DMS153 (cell line): Measurements from ENCODE around the gene HOXC6.
"Not testable (repeated sequence)": the region's sequence is repeated elsewhere in the genome, so short reads cannot be mapped to it uniquely, and the experiment has no call there.

Experiments
- DNase-seq: peaks from one replicate; lab custom pipeline; 2025; lab: John Stamatoyannopoulos, UW

The HOXC6 gene

DNA sequence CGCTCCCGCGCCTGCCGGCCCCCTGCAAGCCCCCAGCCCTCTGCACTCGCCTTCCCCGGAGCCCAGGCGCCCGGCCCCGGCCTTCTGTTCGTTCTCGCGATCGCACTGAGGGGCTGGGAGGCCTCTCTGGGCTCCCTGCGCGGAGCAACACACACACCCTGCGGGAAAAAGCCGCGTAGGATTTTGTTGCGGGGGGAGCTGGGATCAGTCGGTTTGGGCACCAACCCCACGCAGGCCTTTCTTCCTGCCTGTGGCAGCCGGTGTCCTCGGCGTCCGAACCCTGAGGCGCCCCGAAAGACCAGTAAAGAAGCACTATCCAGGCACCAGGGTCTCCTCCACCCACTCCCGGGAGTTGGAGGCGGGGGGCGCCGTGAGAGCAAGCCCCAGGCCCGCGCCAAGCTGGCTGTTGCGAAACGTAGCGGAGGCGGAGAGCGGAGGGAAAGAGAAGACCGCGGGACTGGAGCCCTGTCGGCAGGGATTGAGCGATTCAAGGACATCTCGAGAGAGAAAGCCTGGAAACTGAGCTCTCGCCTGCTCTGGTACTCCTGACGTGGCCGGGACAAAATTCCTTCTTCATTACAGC lies 2.7 kb downstream of the HOXC6 start:
- no peak for DNase-seq

- DNase-seq, result no peak
These were observed 3.2 kb downstream of the HOXC6 start for GRCh38 chr12:54031480-54031879.

- DNase-seq, result no peak
These were observed 3.9 kb downstream of the HOXC6 start for GRCh38 chr12:54032086-54032619.

DNA sequence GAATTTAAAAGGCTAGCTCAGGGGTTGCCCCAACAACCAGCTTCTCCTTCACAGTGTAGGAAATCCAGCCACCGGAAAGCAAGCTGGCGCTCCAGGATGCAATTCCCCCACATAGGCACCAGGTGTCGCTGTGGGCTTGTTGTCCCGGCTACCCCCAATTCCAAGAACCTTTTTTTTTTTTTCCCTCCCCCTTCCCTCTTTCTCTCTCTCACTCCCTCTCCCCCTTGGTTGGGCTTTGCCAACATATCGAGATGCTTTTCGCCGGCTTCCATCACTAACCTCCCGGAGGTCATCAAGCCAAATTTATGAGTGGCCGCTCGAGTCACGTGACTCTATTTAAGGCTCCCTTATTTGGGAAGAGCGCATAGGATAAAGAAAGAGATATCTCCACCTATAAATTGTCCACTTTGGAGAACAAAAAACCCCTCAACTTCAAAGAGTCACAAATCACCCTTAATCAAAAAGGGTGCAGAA lies 4.4 kb downstream of the HOXC6 start, which contains the start of gene HOXC5:
Gene HOXC5, plus strand, starts transcription at position 424 of the 474 bp plus-strand sequence. CDS start 73 bp downstream, outside the sequence.
- no peak for DNase-seq

- peak; percentile 55 for DNase-seq
These were observed 5.1 kb downstream of the HOXC6 start for GRCh38 chr12:54033106-54033979.

- DNase-seq, result no peak
These were observed 5.9 kb downstream of the HOXC6 start for GRCh38 chr12:54033980-54034784.

GRCh38 chr12:54034785-54035310 lies 6.6 kb downstream of the HOXC6 start:
- DNase-seq, result no peak

GRCh38 chr12:54035568-54036264 lies 7.5 kb downstream of the HOXC6 start:
- no peak for DNase-seq

DNA sequence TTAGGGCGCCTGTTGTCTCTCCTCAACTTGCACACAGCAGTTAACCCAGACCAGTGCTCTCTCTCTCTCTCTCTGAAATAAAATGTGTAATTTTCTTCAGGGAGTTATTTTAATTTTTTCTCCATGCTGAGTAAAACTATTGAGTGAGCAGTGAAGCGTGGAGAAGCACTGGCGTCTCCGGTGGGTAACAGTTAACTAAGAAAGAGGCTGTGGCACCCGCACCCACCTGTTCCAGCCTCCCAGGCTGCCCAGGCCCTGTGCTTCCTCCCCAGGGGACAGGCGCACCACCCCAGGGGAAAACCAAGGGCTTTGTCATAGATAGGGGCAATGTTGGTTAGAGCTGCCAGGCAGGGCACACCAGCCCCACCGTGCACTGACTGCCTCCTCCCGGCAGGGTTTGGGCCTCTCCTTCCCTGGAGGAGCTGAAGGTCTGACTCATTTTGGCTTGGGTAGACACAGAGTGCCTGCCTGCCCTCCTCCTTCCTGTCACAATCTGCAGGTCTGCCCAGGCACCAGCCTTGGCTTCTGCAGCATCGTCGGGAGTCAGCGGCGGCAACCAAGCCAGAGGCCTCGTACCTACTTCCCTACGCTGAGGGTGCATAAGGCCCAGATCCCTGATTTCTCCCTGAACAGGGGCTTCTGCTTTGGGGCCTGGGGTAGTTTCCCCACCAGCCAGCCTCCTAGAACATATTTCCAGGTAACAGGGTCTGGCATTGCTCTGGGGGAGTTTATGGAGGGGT lies 8.6 kb downstream of the HOXC6 start:
- DNase-seq, result no peak

DNA sequence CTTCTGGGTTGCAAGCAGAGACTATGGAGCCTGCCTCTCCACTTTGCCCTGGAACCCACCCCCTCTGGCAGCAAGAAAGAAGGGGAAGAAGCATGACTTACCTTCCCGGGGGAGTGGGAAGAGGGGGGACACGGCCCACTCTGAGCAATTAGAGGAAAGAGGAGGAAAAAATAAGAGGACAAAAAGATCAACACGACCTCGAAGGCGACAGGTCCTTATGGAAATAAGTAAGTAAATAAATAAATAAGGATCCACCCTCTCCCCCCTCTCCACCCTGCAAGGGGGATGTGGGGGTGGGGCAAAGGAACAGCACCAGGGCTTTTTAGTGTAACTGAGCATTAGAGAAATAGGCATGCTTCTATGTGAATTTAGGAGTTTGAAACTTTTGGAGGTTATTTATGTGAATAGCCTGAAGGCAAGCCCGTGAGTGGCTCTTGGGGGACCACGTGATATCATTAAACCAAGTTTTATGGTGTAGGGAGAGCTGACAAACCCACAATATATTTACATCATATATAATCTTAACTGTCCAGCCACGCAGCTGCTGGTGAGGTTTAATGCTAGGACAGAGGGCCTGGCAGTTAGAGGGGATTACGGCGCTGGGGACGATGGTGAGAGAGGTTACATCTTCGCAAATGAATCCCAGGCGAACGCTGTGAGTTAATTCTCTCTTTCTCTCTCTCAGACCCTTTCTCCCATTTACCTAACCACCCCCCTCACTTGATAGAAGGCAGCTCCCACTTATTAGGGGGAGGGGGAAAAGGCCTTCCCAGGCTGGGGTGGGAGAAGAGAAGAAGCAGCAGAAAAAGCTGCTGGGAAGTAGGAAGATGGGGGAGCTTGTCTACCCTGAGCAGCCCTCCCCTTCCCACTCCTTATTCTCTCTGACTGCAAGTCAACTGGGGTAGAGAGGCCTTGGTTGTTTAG lies 9.4 kb downstream of the HOXC6 start:
- no peak for DNase-seq

DNA sequence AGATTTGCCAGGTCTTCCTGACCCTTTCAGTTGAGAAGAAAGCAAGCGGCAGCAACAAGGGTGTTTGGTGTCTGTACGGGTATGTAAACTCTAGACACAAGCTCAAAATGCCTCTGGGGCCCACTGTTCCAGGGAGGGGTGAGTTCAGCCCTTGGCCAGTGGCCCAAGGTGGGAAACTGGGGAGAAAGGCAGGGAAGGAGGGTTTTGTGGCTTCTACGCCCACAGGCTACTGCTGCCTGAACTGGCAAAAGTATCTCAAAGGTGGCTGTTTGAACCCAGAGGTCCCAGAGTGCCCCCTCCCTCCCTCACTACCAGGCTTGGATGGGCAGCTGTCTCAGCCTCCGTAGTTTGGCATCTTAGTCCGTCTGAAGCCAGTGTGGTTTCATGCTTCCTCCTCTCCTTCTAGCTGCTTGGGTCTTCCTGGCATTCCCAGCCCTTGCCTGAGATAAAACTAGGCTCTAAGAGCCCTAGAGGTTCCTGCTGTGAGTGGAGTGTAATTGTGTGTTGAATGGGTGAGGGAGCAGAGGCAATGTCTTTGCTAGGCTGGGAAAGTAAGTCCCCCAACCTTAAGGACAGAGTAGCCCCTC lies 10.1 kb downstream of the HOXC6 start:
- DNase-seq, result no peak

DNA sequence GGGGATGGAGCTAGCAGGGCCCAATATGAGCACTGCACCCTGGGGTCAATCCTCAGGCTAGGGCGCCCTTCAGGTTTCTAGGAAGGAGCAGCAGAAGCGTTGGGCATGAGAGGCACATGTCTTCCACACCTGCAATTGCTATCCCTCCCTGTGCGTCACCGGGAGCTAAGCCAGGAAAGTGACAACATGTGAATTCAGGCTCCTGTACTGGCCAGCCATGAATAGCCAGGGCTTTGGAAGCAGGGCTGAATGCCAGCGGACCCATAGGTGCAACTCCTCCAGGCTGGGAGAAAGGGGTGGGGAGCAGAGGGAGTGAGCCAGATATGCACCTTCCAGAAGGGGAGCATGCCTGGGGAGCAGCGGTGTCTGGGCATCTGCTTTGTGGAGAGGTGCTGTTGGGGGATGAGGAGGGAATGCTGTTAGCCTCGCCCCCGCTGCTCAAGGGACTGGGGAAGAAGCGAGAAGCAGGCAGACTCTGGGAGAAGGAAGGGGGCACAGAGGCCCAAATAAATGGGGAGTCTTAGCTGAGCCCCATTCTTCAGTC lies 10.7 kb downstream of the HOXC6 start:
- no peak for DNase-seq

- DNase-seq, result no peak
These were observed 11.3 kb downstream of the HOXC6 start for GRCh38 chr12:54039417-54040147.

GRCh38 chr12:54040148-54040494 lies 11.9 kb downstream of the HOXC6 start:
- no peak for DNase-seq

GRCh38 chr12:54040648-54041047 lies 12.4 kb downstream of the HOXC6 start:
- no peak for DNase-seq

DNA sequence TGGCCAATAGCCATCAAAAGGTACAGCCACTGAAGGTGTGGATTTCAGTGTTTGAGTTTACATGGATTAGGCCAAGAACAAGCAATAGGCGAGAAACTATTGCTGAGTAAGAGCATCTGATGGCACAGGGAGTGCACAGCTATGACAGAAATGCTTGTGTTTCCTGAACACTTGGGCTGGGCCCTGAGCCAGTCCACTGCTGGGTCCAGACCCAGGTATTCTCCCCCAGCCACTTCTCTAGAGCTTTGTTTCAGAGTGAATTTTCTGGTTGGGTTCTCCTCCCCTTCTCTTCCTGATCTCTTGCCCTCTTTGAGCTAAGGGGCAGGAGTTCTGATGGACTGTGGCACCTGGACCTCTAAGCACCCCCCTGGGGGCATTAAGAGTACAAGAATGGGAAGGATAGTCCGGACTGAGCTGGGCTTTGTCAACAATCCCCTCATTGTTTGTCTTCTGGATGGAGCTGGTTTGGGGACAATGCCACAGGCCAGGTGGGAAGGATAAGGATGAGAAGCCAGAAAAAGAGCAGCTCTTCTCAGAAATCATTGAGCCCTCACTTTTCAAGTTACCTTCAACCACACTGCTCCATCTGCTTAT lies 13.0 kb downstream of the HOXC6 start:
- DNase-seq, result no peak

DNA sequence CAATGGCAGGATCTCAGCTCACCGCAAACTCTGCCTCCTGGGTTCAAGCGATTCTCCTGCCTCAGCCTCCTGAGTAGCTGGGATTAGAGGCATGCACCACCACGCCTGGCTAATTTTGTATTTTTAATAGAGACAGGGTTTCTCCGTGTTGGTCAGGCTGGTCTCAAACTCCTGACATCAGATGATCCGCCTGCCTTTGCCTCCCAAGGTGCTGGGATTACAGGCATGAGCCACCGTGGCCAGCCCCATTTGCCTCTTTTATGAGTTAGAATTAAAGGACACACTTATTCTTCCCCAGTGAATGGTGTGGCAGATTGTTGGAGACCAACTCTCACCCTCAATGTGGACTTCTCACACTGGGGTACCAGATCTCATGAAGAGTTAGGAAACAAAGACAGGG lies 13.8 kb downstream of the HOXC6 start:
- DNase-seq, result not testable (repeated sequence)
